ENCODE results near the gene SPATC1L. TPM values are rescaled to one million over a fixed set of nuclear protein-coding genes. Genes with fewer than 3 reads are reported as not detected.

The SPATC1L gene
- total and polyA plus RNA-seq, 2 donors (not counting 1 experiment from before 2014, with no cell fraction given): 11.4 to 15.4 TPM

DNA sequence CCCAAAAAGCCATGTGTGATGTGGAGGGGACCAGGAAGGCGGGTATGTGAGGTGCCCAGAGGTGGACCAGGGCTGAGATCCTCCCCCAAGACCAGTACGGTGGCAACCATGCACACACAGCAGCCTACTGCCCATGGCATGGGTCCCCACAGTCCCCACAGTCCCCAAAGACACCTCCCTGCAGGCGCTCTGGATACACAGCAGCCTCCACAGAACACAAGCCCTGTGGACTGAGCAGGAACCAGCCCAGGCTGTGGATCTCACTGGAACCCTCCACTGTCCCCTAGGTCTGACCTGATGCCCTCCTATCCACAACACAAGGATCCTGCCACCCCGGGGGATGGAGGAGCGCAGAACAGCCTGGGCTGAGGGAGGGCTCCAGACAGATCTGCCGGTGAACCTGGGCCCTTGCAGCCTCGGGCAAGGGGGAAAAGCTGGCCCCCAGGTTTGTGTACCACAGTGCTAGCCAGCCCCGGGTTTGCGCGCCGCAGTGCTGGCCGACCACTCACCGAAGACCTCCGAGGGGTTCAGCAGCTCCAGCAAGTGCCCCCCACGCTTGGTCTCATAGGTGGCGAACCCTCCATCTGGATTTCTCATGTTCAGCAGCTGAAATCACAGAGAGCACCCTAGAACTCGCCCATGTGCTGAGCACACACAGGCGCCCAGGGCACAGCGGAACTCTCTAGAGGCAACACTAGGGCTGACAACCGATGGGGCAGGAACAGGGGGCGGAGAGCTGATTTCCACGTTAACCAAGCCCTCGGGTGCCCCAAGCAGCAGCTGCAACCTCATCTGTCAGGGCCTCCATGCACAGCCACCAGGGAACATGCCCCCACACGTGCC lies 22.1 kb upstream of the SPATC1L start:
- H3K79me2 ChIP-seq (ENCODE audit: control insufficient read depth, insufficient read depth, low read length): no peaks in the 10 kb centered on the region
- no peak overlapping the region for H3K27ac ChIP-seq (ENCODE audit: low read length in 2 of 2)
- DNase-seq (no peak), ATAC-seq (ENCODE audit: low read depth) (no peak)
- Mint-ChIP-seq H3K4me1 (no peaks in the 10 kb centered on the region), H3K27ac (no peak overlapping the region), H3K9me3 (ENCODE audit: insufficient read depth) (no peaks in the 10 kb centered on the region), H3K27me3 (no peaks in the 10 kb centered on the region), H3K4me3 (no peak overlapping the region)
- CTCF ChIA-PET: no interaction called here
- H3K9ac ChIP-seq (ENCODE audit: low read length): no peak overlapping the region
- no peak overlapping the region for H3K4me3 ChIP-seq (ENCODE audit: control extremely low read depth in 1 of 5, extremely low read depth in 1 of 5, insufficient read depth in 1 of 5, low read depth in 2 of 5, low read length in 4 of 5)
- intact Hi-C loops (cut with micrococcal nuclease): no loop called here
- H3K27me3 ChIP-seq (replicated peaks in 1 of 4; ENCODE audit: control extremely low read depth in 1 of 4, control insufficient read depth in 3 of 4, insufficient read depth in 4 of 4, low read length in 3 of 4): no peaks in the 10 kb centered on the region
- peaks cover 1 to 3% of the 10 kb centered on the region in 2 experiments for H3K36me3 ChIP-seq (replicated peaks in 1 of 2; ENCODE audit: control extremely low read depth in 1 of 2, control insufficient read depth in 1 of 2, extremely low read depth in 1 of 2, insufficient read depth in 2 of 2, low read length in 1 of 2)
- TF ChIP-seq EZH2 (IDR thresholded peaks at IDR 0.05; ENCODE audit: borderline replicate concordance, insufficient read depth, low read depth, low read length, poor library complexity, severe bottlenecking) (no peak), CTCF (IDR thresholded peaks at IDR 0.05) (no peak)
- no peak overlapping the region for H2AFZ ChIP-seq (ENCODE audit: insufficient read depth, low read depth, low read length, poor library complexity, severe bottlenecking)
- POLR2A ChIA-PET: interaction anchor here (0.6 kb wide), 1 partner anchor 22 kb away, joined by 5 read pairs; the partner anchor contains the start of gene LSS
- 96% methylated on average over 24 of the region's 24 CpGs for WGBS (ENCODE audit: insufficient coverage)
- H3K4me2 ChIP-seq (replicated peaks; ENCODE audit: low read depth, low read length, poor library complexity, severe bottlenecking): no peak overlapping the region
- no peaks in the 10 kb centered on the region for H4K20me1 ChIP-seq (ENCODE audit: control insufficient read depth, insufficient read depth, low read length, poor library complexity, severe bottlenecking)
- H3K4me1 ChIP-seq (ENCODE audit: control insufficient read depth in 2 of 2, insufficient read depth in 2 of 2, low read length in 2 of 2): no peaks in the 10 kb centered on the region
- no peaks in the 10 kb centered on the region for H3K9me3 ChIP-seq (ENCODE audit: control extremely low read depth in 1 of 3, control insufficient read depth in 2 of 3, insufficient read depth in 1 of 3, low read length in 2 of 3)

DNA sequence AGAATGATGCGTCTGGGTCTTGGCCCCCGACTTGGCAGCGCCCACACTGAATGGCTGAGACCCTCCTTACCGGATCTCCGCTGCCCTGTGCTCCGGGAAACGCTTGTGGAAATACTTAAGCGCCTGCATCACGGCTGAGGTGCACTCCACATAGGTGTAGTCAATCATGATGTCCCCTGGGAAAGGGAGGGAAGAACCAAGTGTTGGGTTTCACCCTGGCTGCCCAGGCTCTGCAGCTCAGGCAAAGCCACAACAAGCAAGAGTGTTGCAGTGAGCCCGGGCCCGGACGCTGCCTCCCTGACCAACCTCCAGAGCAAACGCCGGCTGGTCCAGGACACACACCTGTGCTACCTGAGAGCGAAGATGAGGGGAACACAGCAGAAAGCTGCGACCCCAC lies 21.5 kb upstream of the SPATC1L start:
- ChIA-PET POLR2A (no interaction called here), CTCF (no interaction called here)
- H3K9ac ChIP-seq (ENCODE audit: low read length): no peak overlapping the region
- DNase-seq: no peak
- H3K4me3 Mint-ChIP-seq: no peak overlapping the region
- H3K4me1 ChIP-seq (ENCODE audit: control insufficient read depth in 2 of 2, insufficient read depth in 2 of 2, low read length in 2 of 2): no peaks in the 10 kb centered on the region
- 97% methylated on average over 15 of the region's 16 CpGs for WGBS (ENCODE audit: insufficient coverage)
- no peak overlapping the region for H3K27ac ChIP-seq (ENCODE audit: low read length in 2 of 2)
- no peak for TF ChIP-seq CTCF (IDR thresholded peaks at IDR 0.05)
- no peak for TF ChIP-seq EZH2 (IDR thresholded peaks at IDR 0.05; ENCODE audit: borderline replicate concordance, insufficient read depth, low read depth, low read length, poor library complexity, severe bottlenecking)
- no peaks in the 10 kb centered on the region for H3K27me3 ChIP-seq (replicated peaks in 1 of 4; ENCODE audit: control extremely low read depth in 1 of 4, control insufficient read depth in 3 of 4, insufficient read depth in 4 of 4, low read length in 3 of 4)
- no peak overlapping the region for H3K4me2 ChIP-seq (replicated peaks; ENCODE audit: low read depth, low read length, poor library complexity, severe bottlenecking)
- H3K9me3 Mint-ChIP-seq (ENCODE audit: insufficient read depth): no peaks in the 10 kb centered on the region
- H3K27ac Mint-ChIP-seq: no peak overlapping the region
- H3K4me1 Mint-ChIP-seq: no peaks in the 10 kb centered on the region
- no peaks in the 10 kb centered on the region for H4K20me1 ChIP-seq (ENCODE audit: control insufficient read depth, insufficient read depth, low read length, poor library complexity, severe bottlenecking)
- no peak overlapping the region for H2AFZ ChIP-seq (ENCODE audit: insufficient read depth, low read depth, low read length, poor library complexity, severe bottlenecking)
- H3K79me2 ChIP-seq (ENCODE audit: control insufficient read depth, insufficient read depth, low read length): no peaks in the 10 kb centered on the region
- no peak for ATAC-seq (ENCODE audit: low read depth)
- intact Hi-C loops (cut with micrococcal nuclease): no loop called here
- H3K9me3 ChIP-seq (ENCODE audit: control extremely low read depth in 1 of 3, control insufficient read depth in 2 of 3, insufficient read depth in 1 of 3, low read length in 2 of 3): no peaks in the 10 kb centered on the region
- no peak overlapping the region for H3K4me3 ChIP-seq (ENCODE audit: control extremely low read depth in 1 of 5, extremely low read depth in 1 of 5, insufficient read depth in 1 of 5, low read depth in 2 of 5, low read length in 4 of 5)
- no peaks in the 10 kb centered on the region for H3K27me3 Mint-ChIP-seq
- H3K36me3 ChIP-seq (replicated peaks in 1 of 2; ENCODE audit: control extremely low read depth in 1 of 2, control insufficient read depth in 1 of 2, extremely low read depth in 1 of 2, insufficient read depth in 2 of 2, low read length in 1 of 2): peaks cover 1 to 3% of the 10 kb centered on the region in 2 experiments

Measured in B cell (primary cell).